Upper lobe of left lung (tissue), 6 donors: Measurements from ENCODE around the gene KCNIP4. TPM values are rescaled to one million over a fixed set of nuclear protein-coding genes. Genes with fewer than 3 reads are reported as not detected.
"Not testable (repeated sequence)": the region's sequence is repeated elsewhere in the genome, so short reads cannot be mapped to it uniquely, and the experiment has no call there.

Experiments used
- ATAC-seq, 2 donors: fragments of 200-7000 bp; cut with Tn5 transposase; one replicate each; pipeline ENCODE4 v1.9.1; 2022; ENCODE audit warnings: mild to moderate bottlenecking in 2 of 2, moderate library complexity in 2 of 2; ENCODE audit not compliant: low FRiP score in 2 of 2
- DNase-seq, 2 donors: peaks; one replicate each; pipeline ENCODE4 v3.0.0-alpha.2; 2019 to 2020
- H3K27ac ChIP-seq, 4 donors: fragments of 200-600 bp; sonication (generic); one replicate each; pipeline ENCODE4 v1.5.1; 2016 to 2019
- H3K27me3 ChIP-seq, 4 donors: fragments of 200-600 bp; sonication (generic); one replicate each; pipeline ENCODE4 v1.5.1; 2017 to 2019
- H3K36me3 ChIP-seq, 4 donors: fragments of 200-600 bp; sonication (generic); one replicate each; pipeline ENCODE4 v1.5.1; 2016 to 2019
- H3K4me1 ChIP-seq, 4 donors: fragments of 200-600 bp; sonication (generic); one replicate each; pipeline ENCODE4 v1.5.1; 2018 to 2019
- H3K4me3 ChIP-seq, 4 donors: fragments of 200-600 bp; sonication (generic); one replicate each; pipeline ENCODE4 v1.5.1; 2017 to 2019; ENCODE audit warnings: mild to moderate bottlenecking in 2 of 4, moderate library complexity in 1 of 4
- H3K9me3 ChIP-seq, 4 donors: fragments of 200-600 bp; sonication (generic); one replicate each; pipeline ENCODE4 v1.5.1; 2018 to 2019
- CTCF ChIP-seq, 6 experiments: fragments of 450-650 bp in 4 of 6; fragments of 200-600 bp in 2 of 6; sonication (generic) in 2 of 6; IDR thresholded peaks; one replicate each; pipeline ENCODE4 v1.5.1; 2016 to 2019; ENCODE audit warnings: antibody characterized with exemption in 6 of 6
- EP300 ChIP-seq, 4 donors: sonication (generic); formaldehyde crosslinking; IDR thresholded peaks; one replicate each; pipeline ENCODE4 v1.5.1; 2017; ENCODE audit warnings: antibody characterized with exemption in 4 of 4, control low read depth in 2 of 4
- POLR2A ChIP-seq, 4 donors: fragments of 450-650 bp; IDR thresholded peaks; one replicate each; pipeline ENCODE4 v1.5.1; 2016 to 2017; ENCODE audit warnings: antibody characterized with exemption in 4 of 4, mild to moderate bottlenecking in 2 of 4
- POLR2AphosphoS5 ChIP-seq, 2 donors: sonication (generic); formaldehyde crosslinking; IDR thresholded peaks; one replicate each; pipeline ENCODE4 v1.5.1; 2017; ENCODE audit warnings: antibody characterized with exemption in 2 of 2
- WGBS, 2 donors: methylation state at CpG; one replicate each; pipeline ENCODE4 v1.1.5; 2017 to 2018; 5-methylcytosine and 5-hydroxymethylcytosine counted together
- total RNA-seq, 6 donors: library from RNA; depleted of rRNA in 4 of 6; stranded (reverse); fragments of >200 nt in 4 of 6; gene quantifications; one replicate each; pipeline versions ENCODE4 v1.1.0 to v1.2.1, GENCODE V29; 2016 to 2021
- donor health status: DM: no; HTN: no; CAD: no; lungs with moderate emphysema.
- donor health status: DM: no; HTN: yes; CAD: no; lungs with severe emphysema.

The KCNIP4 gene
- total RNA-seq, 6 donors from 2014 or later = 0.20 TPM; not detected in 5

GRCh38 chr4:20761826-20762225, 1186.7 kb downstream of the KCNIP4 start:
- ATAC-seq (no peak), DNase-seq (no peak)
- no peaks in the 10 kb centered on the region for H3K36me3 ChIP-seq
- H3K27me3 ChIP-seq = no peaks in the 10 kb centered on the region
- no peak overlapping the region for H3K4me3 ChIP-seq
- WGBS, 2 donors = 93 to 95% methylated on average over 1 of the region's 1 CpG
- no peak for TF ChIP-seq CTCF (IDR thresholded peaks at IDR 0.05)
- TF ChIP-seq EP300 (IDR thresholded peaks at IDR 0.05) = no peak
- no peak for TF ChIP-seq POLR2AphosphoS5 (IDR thresholded peaks at IDR 0.05)
- TF ChIP-seq POLR2A (IDR thresholded peaks at IDR 0.05) = no peak
- H3K4me1 ChIP-seq = no peaks in the 10 kb centered on the region
- no peak overlapping the region for H3K27ac ChIP-seq
- no peaks in the 10 kb centered on the region for H3K9me3 ChIP-seq

DNA sequence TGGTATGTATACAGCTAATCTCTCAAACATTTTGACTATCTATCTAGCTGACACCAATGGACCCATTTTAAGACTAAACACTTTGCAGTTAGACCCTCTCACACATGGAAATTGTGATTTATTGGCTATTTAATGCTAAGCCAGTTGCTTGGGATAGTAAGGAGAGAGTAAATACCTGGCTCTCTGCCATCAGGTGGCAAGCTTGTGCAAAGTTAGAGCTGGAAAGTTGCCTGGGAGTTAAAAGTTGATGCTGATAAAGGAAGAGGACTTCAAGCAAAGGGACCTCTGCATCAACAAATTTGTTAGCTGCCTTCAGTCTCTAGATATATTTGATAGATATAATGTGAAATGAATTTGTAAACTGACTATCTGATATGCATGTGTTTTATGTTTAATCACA, 1187.2 kb downstream of the KCNIP4 start:
- H3K27me3 ChIP-seq = no peaks in the 10 kb centered on the region
- ATAC-seq (no peak), DNase-seq (no peak)
- H3K36me3 ChIP-seq = no peaks in the 10 kb centered on the region
- no peak overlapping the region for H3K4me3 ChIP-seq
- no peak overlapping the region for H3K27ac ChIP-seq
- H3K9me3 ChIP-seq = no peaks in the 10 kb centered on the region
- TF ChIP-seq CTCF (IDR thresholded peaks at IDR 0.05) (no peak), EP300 (IDR thresholded peaks at IDR 0.05) (no peak), POLR2AphosphoS5 (IDR thresholded peaks at IDR 0.05) (no peak), POLR2A (IDR thresholded peaks at IDR 0.05) (no peak)
- no peaks in the 10 kb centered on the region for H3K4me1 ChIP-seq

DNA sequence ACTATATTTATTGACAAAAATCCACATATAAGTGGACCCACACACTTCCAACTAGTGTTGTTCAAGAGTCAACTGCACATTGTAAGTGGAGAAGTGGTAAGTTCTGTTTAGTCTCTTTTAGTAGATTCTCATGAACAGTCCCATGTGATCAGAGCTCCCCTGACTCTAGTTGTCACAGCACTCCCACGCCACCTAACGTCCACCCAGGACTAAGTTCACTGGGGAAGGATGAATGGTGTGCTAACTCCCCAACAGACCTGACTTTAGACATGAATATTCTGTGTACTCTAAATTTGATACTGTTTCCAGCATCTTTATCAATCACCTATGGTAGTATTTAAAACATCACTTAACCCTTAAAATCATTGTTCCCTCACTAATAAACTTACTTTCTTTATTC, 1188.5 kb downstream of the KCNIP4 start:
- H3K4me3 ChIP-seq = no peak overlapping the region
- 92 to 93% methylated on average over 2 of the region's 2 CpGs for WGBS, 2 donors

GRCh38 chr4:20754036-20754435, 1194.5 kb downstream of the KCNIP4 start:
- Histone ChIP-seq H3K4me1 (no peaks in the 10 kb centered on the region), H3K9me3 (no peaks in the 10 kb centered on the region), H3K36me3 (peaks cover 0 to 9% (median 0%) of the 10 kb centered on the region in 4 donors), H3K4me3 (no peak overlapping the region), H3K27ac (no peak overlapping the region), H3K27me3 (no peaks in the 10 kb centered on the region)
- WGBS, 2 donors = 55 to 68% methylated on average over 1 of the region's 1 CpG
- DNase-seq (no peak), ATAC-seq (no peak)
- TF ChIP-seq CTCF (IDR thresholded peaks at IDR 0.05) (no peak), EP300 (IDR thresholded peaks at IDR 0.05) (no peak), POLR2AphosphoS5 (IDR thresholded peaks at IDR 0.05) (no peak), POLR2A (IDR thresholded peaks at IDR 0.05) (no peak)

More for the DNA sequence above, 1188.5 kb downstream of the KCNIP4 start:
- no peaks in the 10 kb centered on the region for H3K9me3 ChIP-seq
- no peak for DNase-seq
- H3K4me1 ChIP-seq = no peaks in the 10 kb centered on the region
- H3K27me3 ChIP-seq = no peaks in the 10 kb centered on the region
- ATAC-seq = no peak
- H3K36me3 ChIP-seq = no peaks in the 10 kb centered on the region
- TF ChIP-seq POLR2A (IDR thresholded peaks at IDR 0.05) = no peak
- no peak overlapping the region for H3K27ac ChIP-seq

GRCh38 chr4:20752641-20753040, 1195.9 kb downstream of the KCNIP4 start:
- H3K4me1 ChIP-seq = no peaks in the 10 kb centered on the region
- TF ChIP-seq EP300 (IDR thresholded peaks at IDR 0.05) (no peak), CTCF (IDR thresholded peaks at IDR 0.05) (no peak), POLR2A (IDR thresholded peaks at IDR 0.05) (no peak), POLR2AphosphoS5 (IDR thresholded peaks at IDR 0.05) (no peak)
- H3K27me3 ChIP-seq = no peaks in the 10 kb centered on the region
- H3K4me3 ChIP-seq = no peak overlapping the region
- H3K27ac ChIP-seq = no peak overlapping the region
- no peaks in the 10 kb centered on the region for H3K9me3 ChIP-seq
- H3K36me3 ChIP-seq = peaks cover 0 to 9% (median 0%) of the 10 kb centered on the region in 4 donors
- DNase-seq = no peak
- WGBS, 2 donors = 86 to 97% methylated on average over 3 of the region's 3 CpGs
- ATAC-seq = no peak

DNA sequence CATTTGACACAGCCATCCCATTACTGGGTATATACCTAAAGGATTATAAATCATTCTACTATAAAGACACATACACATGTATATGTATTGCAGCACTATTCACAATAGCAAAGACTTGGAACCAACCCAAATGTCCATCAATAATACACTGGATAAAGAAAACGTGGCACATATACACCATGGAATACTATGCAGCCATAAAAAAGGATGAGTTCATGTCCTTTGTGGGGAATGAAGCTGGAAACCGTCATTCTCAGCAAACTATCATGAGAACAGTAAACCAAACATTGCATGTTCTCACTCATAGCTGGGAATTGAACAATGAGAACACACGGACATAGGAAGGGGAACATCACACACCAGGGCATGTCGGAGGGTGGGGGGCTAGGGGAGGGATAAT, 1202.6 kb downstream of the KCNIP4 start:
- H3K4me1 ChIP-seq, H3K27me3 ChIP-seq, ATAC-seq, H3K4me3 ChIP-seq, DNase-seq, H3K27ac ChIP-seq, H3K9me3 ChIP-seq, H3K36me3 ChIP-seq: not testable (repeated sequence)
- 93 to 96% methylated on average over 4 of the region's 4 CpGs for WGBS, 2 donors
